ENCODE measurements around the gene RNF123. TPM values are rescaled to one million over a fixed set of nuclear protein-coding genes. Genes with fewer than 3 reads are reported as not detected.

RNF123 gene
- total RNA-seq, 2 experiments from 2014 or later: 50.0 to 58.9 TPM

GRCh38 chr3:49652903-49653415 is 36.4 kb upstream of the RNF123 start:
- Mint-ChIP-seq H3K9me3 (ENCODE audit: low read depth) (no peaks in the 10 kb centered on the region), H3K4me3 (no peak overlapping the region), H3K27me3 (no peaks in the 10 kb centered on the region), H3K36me3 (no peaks in the 10 kb centered on the region), H3K4me1 (no peaks in the 10 kb centered on the region), H3K27ac (no peak overlapping the region)
- CTCF ChIA-PET: interaction anchor here (1.5 to 6.0 kb wide), 2 partner anchors 19 to 113 kb away, joined by 3 to 33 read pairs; no protein-coding TSS in a partner anchor
- no peak for ATAC-seq
- DNase-seq: no peak

DNA sequence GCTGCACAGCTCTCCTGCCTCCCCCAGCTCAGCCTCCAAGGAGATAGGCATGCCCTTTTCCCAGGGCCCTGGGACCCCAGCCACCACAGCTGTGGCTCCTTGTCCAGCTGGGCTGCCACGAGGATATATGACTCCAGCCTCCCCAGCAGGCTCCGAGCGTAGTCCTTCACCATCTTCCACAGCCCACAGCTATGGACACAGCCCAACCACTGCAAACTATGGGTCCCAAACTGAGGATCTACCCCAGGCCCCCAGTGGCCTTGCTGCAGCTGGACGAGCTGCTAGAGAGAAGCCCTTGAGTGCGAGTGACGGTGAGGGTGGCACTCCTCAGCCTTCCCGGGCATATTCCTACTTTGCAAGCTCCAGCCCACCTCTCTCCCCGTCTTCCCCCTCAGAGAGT is 35.7 kb upstream of the RNF123 start:
- CTCF ChIA-PET: interaction anchor here (1.5 to 6.0 kb wide), 2 partner anchors 18 to 114 kb away, joined by 3 to 33 read pairs; no protein-coding TSS in a partner anchor
- Mint-ChIP-seq H3K36me3 (no peaks in the 10 kb centered on the region), H3K9me3 (ENCODE audit: low read depth) (no peaks in the 10 kb centered on the region), H3K4me1 (no peaks in the 10 kb centered on the region), H3K27me3 (no peaks in the 10 kb centered on the region), H3K27ac (no peak overlapping the region), H3K4me3 (no peak overlapping the region)
- no peak for DNase-seq
- no peak for ATAC-seq

GRCh38 chr3:49654176-49654825 is 35.1 kb upstream of the RNF123 start:
- no peaks in the 10 kb centered on the region for H3K27me3 Mint-ChIP-seq
- DNase-seq: no peak
- CTCF ChIA-PET: interaction anchor here (1.5 to 6.0 kb wide), 2 partner anchors 17 to 115 kb away, joined by 3 to 33 read pairs; no protein-coding TSS in a partner anchor
- no peaks in the 10 kb centered on the region for H3K4me1 Mint-ChIP-seq
- H3K4me3 Mint-ChIP-seq: no peak overlapping the region
- H3K36me3 Mint-ChIP-seq: no peaks in the 10 kb centered on the region
- no peaks in the 10 kb centered on the region for H3K9me3 Mint-ChIP-seq (ENCODE audit: low read depth)
- ATAC-seq: no peak
- no peak overlapping the region for H3K27ac Mint-ChIP-seq

DNA sequence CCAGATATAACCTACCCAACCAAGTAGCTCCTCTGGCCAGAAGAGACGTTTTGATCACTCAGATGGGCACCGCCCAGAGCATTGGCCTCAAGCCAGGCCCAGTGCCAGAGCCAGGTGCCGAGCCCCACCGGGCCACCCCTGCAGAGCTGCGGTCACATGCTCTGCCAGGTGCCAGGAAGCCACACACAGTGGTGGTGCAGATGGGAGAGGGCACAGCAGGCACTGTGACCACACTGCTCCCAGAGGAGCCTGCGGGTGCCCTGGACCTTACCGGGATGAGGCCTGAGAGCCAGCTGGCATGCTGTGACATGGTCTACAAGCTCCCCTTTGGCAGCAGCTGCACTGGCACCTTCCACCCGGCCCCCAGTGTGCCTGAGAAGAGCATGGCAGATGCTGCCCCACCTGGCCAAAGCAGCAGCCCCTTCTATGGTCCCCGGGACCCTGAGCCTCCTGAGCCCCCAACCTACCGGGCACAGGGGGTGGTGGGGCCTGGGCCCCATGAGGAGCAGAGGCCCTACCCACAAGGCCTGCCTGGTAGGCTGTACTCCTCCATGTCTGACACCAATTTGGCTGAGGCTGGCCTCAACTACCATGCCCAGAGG is 34.3 kb upstream of the RNF123 start:
- no peaks in the 10 kb centered on the region for H3K27me3 Mint-ChIP-seq
- no peak overlapping the region for H3K27ac Mint-ChIP-seq
- CTCF ChIA-PET: interaction anchor here (0.7 to 6.0 kb wide), 2 partner anchors 15 to 115 kb away, joined by 3 to 33 read pairs; no protein-coding TSS in a partner anchor
- DNase-seq (no peak), ATAC-seq (no peak)
- no peaks in the 10 kb centered on the region for H3K9me3 Mint-ChIP-seq (ENCODE audit: low read depth)
- H3K36me3 Mint-ChIP-seq: no peaks in the 10 kb centered on the region
- no peak overlapping the region for H3K4me3 Mint-ChIP-seq
- H3K4me1 Mint-ChIP-seq: no peaks in the 10 kb centered on the region

- no peaks in the 10 kb centered on the region for H3K9me3 Mint-ChIP-seq (ENCODE audit: low read depth)
- no peaks in the 10 kb centered on the region for H3K4me1 Mint-ChIP-seq
- no peak overlapping the region for H3K4me3 Mint-ChIP-seq
- no peak for DNase-seq
- no peaks in the 10 kb centered on the region for H3K27me3 Mint-ChIP-seq
- no peaks in the 10 kb centered on the region for H3K36me3 Mint-ChIP-seq
- no peak for ATAC-seq
- CTCF ChIA-PET: interaction anchor here (0.7 to 6.0 kb wide), 3 partner anchors 15 to 127 kb away, joined by 3 to 33 read pairs (median 3); no protein-coding TSS in a partner anchor
- no peak overlapping the region for H3K27ac Mint-ChIP-seq
Measured at GRCh38 chr3:49655731-49656285, 33.5 kb upstream of the RNF123 start.

DNA sequence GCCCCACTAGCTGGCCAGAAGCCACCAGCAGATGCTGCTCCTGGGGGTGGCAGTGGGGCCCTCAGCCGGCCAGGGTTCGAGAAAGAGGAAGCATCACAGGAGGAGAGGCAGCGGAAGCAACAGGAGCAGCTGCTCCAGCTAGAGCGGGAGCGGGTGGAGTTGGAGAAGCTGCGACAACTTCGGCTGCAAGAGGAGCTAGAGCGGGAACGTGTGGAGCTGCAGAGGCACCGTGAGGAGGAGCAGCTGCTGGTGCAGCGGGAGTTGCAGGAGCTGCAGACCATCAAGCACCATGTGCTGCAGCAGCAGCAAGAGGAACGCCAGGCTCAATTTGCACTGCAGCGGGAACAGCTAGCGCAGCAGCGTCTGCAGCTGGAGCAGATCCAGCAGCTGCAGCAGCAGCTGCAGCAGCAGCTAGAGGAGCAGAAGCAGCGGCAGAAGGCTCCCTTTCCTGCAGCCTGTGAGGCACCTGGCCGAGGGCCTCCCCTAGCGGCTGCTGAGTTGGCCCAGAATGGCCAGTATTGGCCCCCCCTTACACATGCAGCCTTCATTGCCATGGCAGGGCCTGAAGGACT is 32.7 kb upstream of the RNF123 start:
- no peak for DNase-seq
- no peak overlapping the region for H3K27ac Mint-ChIP-seq
- H3K27me3 Mint-ChIP-seq: no peaks in the 10 kb centered on the region
- H3K4me3 Mint-ChIP-seq: no peak overlapping the region
- no peaks in the 10 kb centered on the region for H3K4me1 Mint-ChIP-seq
- H3K36me3 Mint-ChIP-seq: no peaks in the 10 kb centered on the region
- ATAC-seq: peak; percentile 23
- no peaks in the 10 kb centered on the region for H3K9me3 Mint-ChIP-seq (ENCODE audit: low read depth)
- CTCF ChIA-PET: interaction anchor here (0.9 to 6.0 kb wide), 4 partner anchors 15 to 127 kb away, joined by 3 to 33 read pairs (median 4); partner anchors contain the start of gene BSN

GRCh38 chr3:49657208-49657915 is 32.0 kb upstream of the RNF123 start:
- no peak overlapping the region for H3K4me3 Mint-ChIP-seq

DNA sequence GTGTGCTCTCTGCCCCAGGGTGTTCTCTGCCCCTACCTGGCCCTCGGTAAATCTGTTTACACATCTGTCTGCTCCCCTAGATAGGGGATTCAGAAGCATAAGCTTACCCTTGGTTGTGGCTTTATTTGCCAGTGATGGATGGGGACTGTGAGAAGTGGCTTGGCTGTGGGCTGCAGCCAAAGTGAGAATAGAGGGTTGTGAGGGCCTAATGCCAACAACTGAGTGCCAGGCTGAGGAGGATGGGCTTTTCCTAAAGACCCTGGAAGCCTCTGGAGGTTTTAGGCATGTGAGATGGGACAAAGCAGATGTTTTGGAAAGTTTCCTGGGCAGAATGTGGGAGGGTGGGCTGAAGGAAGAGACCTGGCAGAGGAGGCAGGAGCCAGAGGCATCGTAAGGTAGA is 30.6 kb upstream of the RNF123 start:
- no peaks in the 10 kb centered on the region for H3K9me3 Mint-ChIP-seq (ENCODE audit: low read depth)
- no peak for DNase-seq

More at GRCh38 chr3:49657208-49657915, 32.0 kb upstream of the RNF123 start:
- H3K36me3 Mint-ChIP-seq: no peaks in the 10 kb centered on the region
- H3K27ac Mint-ChIP-seq: no peak overlapping the region
- H3K9me3 Mint-ChIP-seq (ENCODE audit: low read depth): no peaks in the 10 kb centered on the region
- no peak for DNase-seq
- ATAC-seq: no peak
- CTCF ChIA-PET: interaction anchor here (0.9 to 6.0 kb wide), 4 partner anchors 14 to 128 kb away, joined by 3 to 33 read pairs (median 4); partner anchors contain the start of gene BSN
- H3K27me3 Mint-ChIP-seq: no peaks in the 10 kb centered on the region
- H3K4me1 Mint-ChIP-seq: no peaks in the 10 kb centered on the region

GRCh38 chr3:49659756-49660155 is 29.6 kb upstream of the RNF123 start:
- CTCF ChIA-PET: interaction anchor here (0.8 to 2.6 kb wide), 3 partner anchors 11 to 120 kb away, joined by 3 to 7 read pairs (median 5); partner anchors contain the start of gene AMIGO3
- Mint-ChIP-seq H3K27me3 (no peaks in the 10 kb centered on the region), H3K27ac (no peak overlapping the region), H3K36me3 (no peaks in the 10 kb centered on the region), H3K4me3 (no peak overlapping the region), H3K9me3 (ENCODE audit: low read depth) (no peaks in the 10 kb centered on the region), H3K4me1 (no peaks in the 10 kb centered on the region)
- ATAC-seq: no peak
- DNase-seq: no peak

More for the DNA sequence above, 30.6 kb upstream of the RNF123 start:
- H3K36me3 Mint-ChIP-seq: no peaks in the 10 kb centered on the region
- H3K4me3 Mint-ChIP-seq: no peak overlapping the region
- no peak overlapping the region for H3K27ac Mint-ChIP-seq
- H3K4me1 Mint-ChIP-seq: no peaks in the 10 kb centered on the region
- no peaks in the 10 kb centered on the region for H3K27me3 Mint-ChIP-seq
- CTCF ChIA-PET: interaction anchor here (6.0 kb wide), 1 partner anchor 119 kb away, joined by 33 read pairs; no protein-coding TSS in a partner anchor
- ATAC-seq: no peak

DNA sequence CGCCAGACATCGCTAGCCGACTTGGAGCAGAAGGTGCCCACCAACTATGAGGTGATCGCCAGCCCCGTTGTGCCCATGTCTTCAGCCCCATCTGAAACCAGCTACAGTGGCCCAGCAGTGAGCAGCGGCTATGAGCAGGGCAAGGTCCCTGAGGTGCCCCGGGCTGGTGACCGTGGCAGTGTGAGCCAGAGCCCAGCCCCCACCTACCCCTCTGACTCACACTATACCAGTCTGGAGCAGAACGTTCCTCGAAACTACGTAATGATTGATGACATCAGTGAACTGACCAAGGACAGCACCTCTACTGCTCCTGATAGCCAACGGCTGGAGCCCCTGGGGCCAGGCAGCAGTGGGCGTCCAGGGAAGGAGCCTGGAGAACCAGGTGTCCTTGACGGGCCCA is 28.1 kb upstream of the RNF123 start:
- Mint-ChIP-seq H3K4me3 (no peak overlapping the region), H3K4me1 (peaks cover 5% of the 10 kb centered on the region), H3K9me3 (ENCODE audit: low read depth) (no peaks in the 10 kb centered on the region), H3K36me3 (no peaks in the 10 kb centered on the region), H3K27ac (no peak overlapping the region), H3K27me3 (no peaks in the 10 kb centered on the region)
- DNase-seq: no peak
- CTCF ChIA-PET: interaction anchor here (2.6 kb wide), 1 partner anchor 122 kb away, joined by 7 read pairs; no protein-coding TSS in a partner anchor
- ATAC-seq: no peak

DNA sequence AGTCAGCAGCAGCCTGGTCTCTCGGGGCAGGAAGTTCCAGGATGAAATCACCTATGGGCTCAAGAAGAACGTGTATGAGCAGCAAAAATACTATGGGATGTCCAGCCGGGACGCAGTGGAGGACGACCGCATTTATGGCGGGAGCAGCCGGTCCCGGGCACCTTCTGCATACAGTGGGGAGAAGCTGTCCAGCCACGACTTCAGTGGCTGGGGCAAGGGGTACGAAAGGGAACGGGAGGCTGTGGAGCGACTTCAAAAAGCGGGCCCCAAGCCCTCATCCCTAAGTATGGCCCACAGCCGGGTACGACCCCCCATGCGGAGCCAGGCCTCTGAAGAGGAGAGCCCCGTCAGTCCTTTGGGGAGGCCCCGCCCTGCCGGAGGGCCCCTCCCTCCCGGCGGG is 27.3 kb upstream of the RNF123 start:
- DNase-seq (no peak), ATAC-seq (no peak)
- Mint-ChIP-seq H3K36me3 (no peaks in the 10 kb centered on the region), H3K4me1 (peaks cover 5% of the 10 kb centered on the region), H3K4me3 (no peak overlapping the region), H3K27me3 (no peaks in the 10 kb centered on the region), H3K27ac (no peak overlapping the region), H3K9me3 (ENCODE audit: low read depth) (no peaks in the 10 kb centered on the region)
- CTCF ChIA-PET: interaction anchor here (3.1 kb wide), 1 partner anchor 122 kb away, joined by 13 read pairs; no protein-coding TSS in a partner anchor

DNA sequence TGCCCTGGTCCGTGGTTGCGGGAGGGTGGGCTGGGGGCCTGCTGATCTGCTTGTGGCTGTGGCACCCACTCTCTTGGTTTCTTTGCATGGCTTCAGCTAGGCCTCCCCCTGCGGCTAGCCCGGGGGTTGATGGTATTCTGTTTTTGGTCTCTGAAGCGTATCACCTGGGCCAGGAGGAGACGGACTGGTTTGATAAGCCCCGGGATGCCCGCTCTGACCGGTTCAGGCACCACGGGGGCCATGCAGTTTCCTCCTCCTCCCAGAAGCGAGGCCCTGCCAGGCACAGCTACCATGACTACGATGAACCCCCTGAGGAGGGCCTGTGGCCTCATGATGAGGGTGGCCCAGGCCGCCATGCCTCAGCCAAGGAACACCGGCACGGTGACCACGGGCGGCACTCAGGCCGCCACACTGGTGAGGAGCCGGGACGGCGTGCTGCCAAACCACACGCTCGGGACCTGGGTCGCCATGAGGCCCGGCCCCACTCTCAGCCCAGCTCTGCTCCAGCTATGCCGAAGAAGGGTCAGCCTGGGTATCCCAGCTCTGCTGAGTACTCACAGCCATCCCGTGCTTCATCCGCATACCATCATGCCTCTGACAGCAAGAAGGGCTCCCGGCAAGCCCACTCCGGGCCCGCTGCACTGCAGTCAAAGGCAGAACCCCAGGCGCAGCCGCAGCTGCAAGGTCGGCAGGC is 26.5 kb upstream of the RNF123 start:
- CTCF ChIA-PET: interaction anchor here (1.4 to 3.1 kb wide), 2 partner anchors 8 to 123 kb away, joined by 3 to 13 read pairs; no protein-coding TSS in a partner anchor
- Mint-ChIP-seq H3K27me3 (no peaks in the 10 kb centered on the region), H3K27ac (no peak overlapping the region), H3K9me3 (ENCODE audit: low read depth) (no peaks in the 10 kb centered on the region), H3K36me3 (no peaks in the 10 kb centered on the region), H3K4me3 (no peak overlapping the region), H3K4me1 (peaks cover 5% of the 10 kb centered on the region)
- no peak for DNase-seq
- ATAC-seq: no peak

Data from activated CD8-positive, alpha-beta memory T cell treated with anti-CD3 and anti-CD28 coated beads, Interleukin-2, amount 10 ng/mL, durations not matched to agents 7 days and 5 days (primary cell).